ENCODE measurements around the gene ACAP2.
"Not testable (repeated sequence)": the region's sequence is repeated elsewhere in the genome, so short reads cannot be mapped to it uniquely, and the experiment has no call there.

Gene ACAP2

DNA sequence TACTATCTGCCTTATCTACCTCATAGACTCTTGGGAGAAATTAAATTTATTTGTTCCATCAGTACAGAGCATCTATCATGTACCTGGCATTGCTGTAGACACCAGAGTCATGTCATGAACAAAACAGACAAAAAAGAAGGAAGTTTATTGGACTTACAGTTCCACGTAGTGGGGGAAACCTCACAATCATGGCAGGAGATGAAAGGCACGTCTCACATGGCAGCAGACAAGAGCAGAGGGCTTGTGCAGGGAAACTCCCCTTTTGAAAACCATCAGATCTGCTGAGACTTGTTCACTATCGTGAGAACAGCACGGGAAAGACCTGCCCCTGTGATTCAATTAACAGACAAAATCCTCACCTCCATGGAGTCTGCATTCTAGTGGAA is 25.6 kb upstream of the ACAP2 start:
- H3K4me3 ChIP-seq (ENCODE audit: low read length) = no peak overlapping the region
- H3K4me2 ChIP-seq (ENCODE audit: low read length) = no peak overlapping the region
- no peaks in the 10 kb centered on the region for H3K79me2 ChIP-seq (ENCODE audit: control insufficient read depth, low read length)
- no peak overlapping the region for H3K27ac ChIP-seq (ENCODE audit: low read depth, low read length)
- no peaks in the 10 kb centered on the region for H3K9me2 ChIP-seq (replicated peaks; ENCODE audit: control insufficient read depth, low read length)
- no peaks in the 10 kb centered on the region for H3K36me3 ChIP-seq (ENCODE audit: control insufficient read depth, low read length)
- no peak for TF ChIP-seq EZH2phosphoT487 (IDR thresholded peaks at IDR 0.05; ENCODE audit: borderline replicate concordance, low read length)
- TF ChIP-seq, protein P1, sequence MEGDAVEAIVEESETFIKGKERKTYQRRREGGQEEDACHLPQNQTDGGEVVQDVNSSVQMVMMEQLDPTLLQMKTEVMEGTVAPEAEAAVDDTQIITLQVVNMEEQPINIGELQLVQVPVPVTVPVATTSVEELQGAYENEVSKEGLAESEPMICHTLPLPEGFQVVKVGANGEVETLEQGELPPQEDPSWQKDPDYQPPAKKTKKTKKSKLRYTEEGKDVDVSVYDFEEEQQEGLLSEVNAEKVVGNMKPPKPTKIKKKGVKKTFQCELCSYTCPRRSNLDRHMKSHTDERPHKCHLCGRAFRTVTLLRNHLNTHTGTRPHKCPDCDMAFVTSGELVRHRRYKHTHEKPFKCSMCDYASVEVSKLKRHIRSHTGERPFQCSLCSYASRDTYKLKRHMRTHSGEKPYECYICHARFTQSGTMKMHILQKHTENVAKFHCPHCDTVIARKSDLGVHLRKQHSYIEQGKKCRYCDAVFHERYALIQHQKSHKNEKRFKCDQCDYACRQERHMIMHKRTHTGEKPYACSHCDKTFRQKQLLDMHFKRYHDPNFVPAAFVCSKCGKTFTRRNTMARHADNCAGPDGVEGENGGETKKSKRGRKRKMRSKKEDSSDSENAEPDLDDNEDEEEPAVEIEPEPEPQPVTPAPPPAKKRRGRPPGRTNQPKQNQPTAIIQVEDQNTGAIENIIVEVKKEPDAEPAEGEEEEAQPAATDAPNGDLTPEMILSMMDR (IDR thresholded peaks at IDR 0.05; ENCODE audit: low read depth, low read length, poor library complexity, severe bottlenecking) = no peak
- no peaks in the 10 kb centered on the region for H3F3A ChIP-seq (ENCODE audit: control insufficient read depth, insufficient read depth)
- no peaks in the 10 kb centered on the region for H3K27me3 ChIP-seq (ENCODE audit: control insufficient read depth, low read length)
- peaks cover 15% of the 10 kb centered on the region for H3K9me3 ChIP-seq (ENCODE audit: control insufficient read depth, insufficient read depth, low read length)
- no peaks in the 10 kb centered on the region for H3K4me1 ChIP-seq (ENCODE audit: control insufficient read depth, low read length)
- H4K20me1 ChIP-seq (ENCODE audit: control insufficient read depth, insufficient read depth, low read depth, low read length) = no peaks in the 10 kb centered on the region

DNA sequence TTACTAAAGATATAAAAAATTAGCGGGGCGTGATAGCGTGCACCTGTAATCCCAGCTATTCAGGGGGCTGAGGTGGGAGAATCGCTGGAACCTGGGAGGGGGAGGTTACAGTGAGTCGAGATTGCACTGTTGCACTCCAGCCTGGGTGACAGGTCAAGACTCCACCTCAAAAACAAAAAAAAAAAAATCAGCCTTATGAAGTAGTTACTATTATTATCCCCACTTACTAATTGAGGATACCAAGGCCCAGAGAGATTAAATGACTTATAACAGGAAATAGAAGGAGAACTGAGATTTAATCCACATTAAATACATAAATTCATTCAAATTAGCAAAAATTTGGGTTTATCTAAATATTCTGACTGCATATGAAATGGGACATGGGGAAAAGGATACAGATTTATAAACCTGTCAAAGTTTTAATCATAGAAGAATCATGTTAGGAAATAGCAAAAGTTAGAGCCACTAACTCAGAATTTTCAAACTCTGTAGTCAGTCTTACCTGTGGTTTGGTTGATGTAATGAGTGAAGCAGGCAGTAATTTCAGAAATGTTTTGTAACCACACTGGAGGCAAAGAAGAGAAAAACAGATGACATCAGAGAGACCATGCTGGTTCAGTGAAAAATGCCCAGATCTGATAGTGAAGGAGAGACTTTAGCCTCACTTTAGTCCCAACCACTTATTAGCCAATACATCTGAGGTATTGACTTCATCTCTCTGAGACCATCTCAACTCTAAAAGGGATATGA is 25.0 kb upstream of the ACAP2 start:
- Histone ChIP-seq H3K27ac (ENCODE audit: low read depth, low read length) (no peak overlapping the region), H3K9me3 (ENCODE audit: control insufficient read depth, insufficient read depth, low read length) (peaks cover 15% of the 10 kb centered on the region), H3K9me2 (replicated peaks; ENCODE audit: control insufficient read depth, low read length) (no peaks in the 10 kb centered on the region), H3K79me2 (ENCODE audit: control insufficient read depth, low read length) (no peaks in the 10 kb centered on the region), H3K36me3 (ENCODE audit: control insufficient read depth, low read length) (no peaks in the 10 kb centered on the region), H3K27me3 (ENCODE audit: control insufficient read depth, low read length) (no peaks in the 10 kb centered on the region), H4K20me1 (ENCODE audit: control insufficient read depth, insufficient read depth, low read depth, low read length) (no peaks in the 10 kb centered on the region), H3K4me2 (ENCODE audit: low read length) (no peak overlapping the region), H3K4me3 (ENCODE audit: low read length) (no peak overlapping the region), H3K4me1 (ENCODE audit: control insufficient read depth, low read length) (no peaks in the 10 kb centered on the region), H3F3A (ENCODE audit: control insufficient read depth, insufficient read depth) (no peaks in the 10 kb centered on the region)
- TF ChIP-seq, protein P1 (IDR thresholded peaks at IDR 0.05; ENCODE audit: low read depth, low read length, poor library complexity, severe bottlenecking) = no peak
- TF ChIP-seq EZH2phosphoT487 (IDR thresholded peaks at IDR 0.05; ENCODE audit: borderline replicate concordance, low read length) = no peak

DNA sequence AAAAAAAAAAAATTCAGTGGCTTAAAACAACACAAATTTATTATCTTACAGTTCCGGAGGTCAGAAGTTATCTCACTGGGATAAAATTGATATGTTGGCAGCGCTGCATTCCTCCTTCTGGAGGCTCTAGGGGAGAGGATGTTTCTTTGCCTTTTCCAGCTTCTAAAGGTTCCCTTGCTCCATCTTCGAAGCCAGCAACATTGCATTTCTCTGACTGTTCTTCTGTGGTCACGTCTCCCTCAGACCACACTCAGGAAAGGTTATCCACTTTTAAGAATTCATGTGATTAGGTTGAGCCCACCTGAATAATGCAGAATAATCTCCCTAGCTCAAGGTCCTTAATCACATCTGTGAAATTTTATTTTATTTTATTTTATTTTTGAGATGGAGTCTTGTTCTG is 23.4 kb upstream of the ACAP2 start:
- peaks cover 15% of the 10 kb centered on the region for H3K9me3 ChIP-seq (ENCODE audit: control insufficient read depth, insufficient read depth, low read length)
- H3F3A ChIP-seq (ENCODE audit: control insufficient read depth, insufficient read depth) = no peaks in the 10 kb centered on the region
- no peaks in the 10 kb centered on the region for H3K4me1 ChIP-seq (ENCODE audit: control insufficient read depth, low read length)
- no peak overlapping the region for H3K4me2 ChIP-seq (ENCODE audit: low read length)
- no peak for TF ChIP-seq EZH2phosphoT487 (IDR thresholded peaks at IDR 0.05; ENCODE audit: borderline replicate concordance, low read length)
- TF ChIP-seq, protein P1 (IDR thresholded peaks at IDR 0.05; ENCODE audit: low read depth, low read length, poor library complexity, severe bottlenecking) = no peak
- H3K79me2 ChIP-seq (ENCODE audit: control insufficient read depth, low read length) = no peaks in the 10 kb centered on the region
- no peaks in the 10 kb centered on the region for H4K20me1 ChIP-seq (ENCODE audit: control insufficient read depth, insufficient read depth, low read depth, low read length)
- H3K27me3 ChIP-seq (ENCODE audit: control insufficient read depth, low read length) = no peaks in the 10 kb centered on the region
- H3K9me2 ChIP-seq (replicated peaks; ENCODE audit: control insufficient read depth, low read length) = no peaks in the 10 kb centered on the region
- H3K4me3 ChIP-seq (ENCODE audit: low read length) = no peak overlapping the region
- H3K36me3 ChIP-seq (ENCODE audit: control insufficient read depth, low read length) = no peaks in the 10 kb centered on the region
- H3K27ac ChIP-seq (ENCODE audit: low read depth, low read length) = no peak overlapping the region

DNA sequence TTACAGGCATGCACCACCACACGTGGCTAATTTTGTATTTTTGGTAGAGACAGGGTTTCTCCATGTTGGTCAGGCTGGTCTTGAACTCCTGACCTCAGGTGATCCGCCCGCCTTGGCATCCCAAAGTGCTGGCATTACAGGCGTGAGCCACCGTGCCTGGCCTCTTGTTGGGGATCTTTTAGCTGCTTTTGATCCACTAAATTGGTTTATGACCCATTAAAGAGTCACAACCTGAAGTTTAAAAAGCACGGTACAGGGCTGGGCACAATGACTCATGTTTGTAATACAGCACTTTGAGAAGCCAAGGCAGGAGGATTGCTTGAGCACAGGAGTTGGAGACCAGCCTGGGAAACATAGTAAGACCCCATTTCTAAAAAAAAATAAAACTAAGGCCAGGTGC is 20.1 kb upstream of the ACAP2 start:
- not testable (repeated sequence) for H3K27me3 ChIP-seq (ENCODE audit: control insufficient read depth, low read length); H4K20me1 ChIP-seq (ENCODE audit: control insufficient read depth, insufficient read depth, low read depth, low read length); H3K36me3 ChIP-seq (ENCODE audit: control insufficient read depth, low read length); H3K9me3 ChIP-seq (ENCODE audit: control insufficient read depth, insufficient read depth, low read length); H3K27ac ChIP-seq (ENCODE audit: low read depth, low read length); H3F3A ChIP-seq (ENCODE audit: control insufficient read depth, insufficient read depth); H3K4me3 ChIP-seq (ENCODE audit: low read length); H3K4me2 ChIP-seq (ENCODE audit: low read length); H3K9me2 ChIP-seq (replicated peaks; ENCODE audit: control insufficient read depth, low read length); H3K79me2 ChIP-seq (ENCODE audit: control insufficient read depth, low read length)
- H3K4me1 ChIP-seq (ENCODE audit: control insufficient read depth, low read length) = peaks cover 11% of the 10 kb centered on the region
